Activated CD4-positive, alpha-beta T cell treated with anti-CD3 and anti-CD28 coated beads, Interleukin-2, amount 10 ng/mL, durations not matched to agents 7 days and 5 days (primary cell): ENCODE measurements around the gene LIPE. TPM values are rescaled to one million over a fixed set of nuclear protein-coding genes. Genes with fewer than 3 reads are reported as not detected.
A peak's percentile ranks its signal among the peaks of the same experiment; 100 is the strongest.

Experiments used
- CTCF ChIA-PET: fragments of 350-600 bp; sonication (Branson Sonifier 250); formaldehyde crosslinking; loops from one replicate; lab custom pipeline; 2021; ENCODE audit warnings: antibody characterized with exemption; lab: Charles Lee
- POLR2A ChIA-PET: fragments of 350-600 bp; sonication (Branson Sonifier 250); formaldehyde crosslinking; loops from one replicate; lab custom pipeline; 2021; ENCODE audit warnings: antibody characterized with exemption; lab: Charles Lee
- DNase-seq: peaks from one replicate; pipeline ENCODE4 v3.0.0-alpha.2; 2020
- H3K27ac Mint-ChIP-seq: one replicate; pipeline ENCODE4 v1.8.0; 2021; ENCODE audit warnings: mild to moderate bottlenecking, moderate library complexity, mixed read lengths
- H3K27me3 Mint-ChIP-seq: one replicate; pipeline ENCODE4 v1.8.0; 2021; ENCODE audit warnings: mixed read lengths
- H3K36me3 Mint-ChIP-seq: one replicate; pipeline ENCODE4 v1.8.0; 2021; ENCODE audit warnings: low read depth, mixed read lengths
- H3K4me1 Mint-ChIP-seq: one replicate; pipeline ENCODE4 v1.8.0; 2021; ENCODE audit warnings: mixed read lengths
- H3K4me3 Mint-ChIP-seq: one replicate; pipeline ENCODE4 v1.8.0; 2021; ENCODE audit warnings: mild to moderate bottlenecking, moderate library complexity, mixed read lengths
- H3K9me3 Mint-ChIP-seq: one replicate; pipeline ENCODE4 v1.8.0; 2021; ENCODE audit warnings: mixed read lengths
- total RNA-seq, 2 experiments: library from RNA; stranded (reverse); gene quantifications; one replicate each; pipeline ENCODE4 v1.2.3, GENCODE V29; 2021

Gene LIPE
- total RNA-seq, 2 experiments from 2014 or later, result 27.7 to 29.5 TPM

DNA sequence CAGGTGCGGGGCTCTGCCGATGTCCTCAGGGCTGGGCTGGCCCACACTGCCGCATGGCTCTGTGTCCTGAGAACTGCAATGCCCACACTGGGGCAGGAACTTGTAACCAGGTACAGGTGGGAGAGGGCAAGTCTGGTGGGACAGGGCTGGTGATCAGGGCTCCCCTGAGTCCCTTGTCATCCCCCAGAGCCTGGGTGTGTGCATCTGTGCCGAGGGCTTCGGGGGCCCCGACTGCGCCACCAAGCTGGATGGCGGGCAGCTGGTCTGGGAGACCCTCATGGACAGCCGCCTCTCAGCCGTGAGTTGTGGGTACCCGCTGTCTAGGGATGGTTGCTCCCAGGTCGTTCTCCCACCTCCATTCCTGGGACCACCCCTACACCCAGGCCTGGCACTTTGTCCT lies 71.3 kb downstream of the LIPE start:
- H3K9me3 Mint-ChIP-seq, result no peaks in the 10 kb centered on the region
- no peaks in the 10 kb centered on the region for H3K36me3 Mint-ChIP-seq
- no peak overlapping the region for H3K4me3 Mint-ChIP-seq
- no peak overlapping the region for H3K27ac Mint-ChIP-seq
- ChIA-PET CTCF (no interaction called here), POLR2A (no interaction called here)
- no peak for DNase-seq
- no peaks in the 10 kb centered on the region for H3K27me3 Mint-ChIP-seq
- H3K4me1 Mint-ChIP-seq, result no peaks in the 10 kb centered on the region

DNA sequence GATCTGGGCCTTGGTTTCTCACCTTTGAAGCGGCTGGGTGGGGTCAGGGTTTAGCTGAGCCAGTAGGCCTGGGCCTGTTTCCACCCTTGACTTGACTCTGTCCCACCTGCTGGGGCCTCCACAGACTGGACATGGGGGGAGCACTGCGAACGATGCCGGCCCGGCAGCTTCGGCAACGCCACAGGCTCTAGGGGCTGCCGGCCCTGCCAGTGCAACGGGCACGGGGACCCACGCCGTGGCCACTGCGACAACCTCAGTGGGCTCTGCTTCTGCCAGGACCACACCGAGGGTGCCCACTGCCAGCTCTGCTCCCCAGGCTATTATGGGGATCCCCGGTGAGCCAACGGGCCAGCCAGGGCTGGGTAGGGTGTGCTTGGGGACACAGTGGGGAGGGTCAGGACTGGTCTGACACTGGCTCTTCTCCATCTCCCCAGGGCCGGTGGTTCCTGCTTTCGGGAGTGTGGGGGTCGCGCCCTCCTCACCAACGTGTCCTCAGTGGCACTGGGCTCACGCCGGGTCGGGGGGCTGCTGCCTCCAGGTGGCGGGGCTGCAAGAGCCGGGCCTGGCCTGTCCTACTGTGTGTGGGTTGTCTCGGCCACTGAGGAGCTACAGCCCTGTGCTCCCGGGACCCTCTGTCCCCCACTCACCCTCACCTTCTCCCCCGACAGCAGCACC lies 73.7 kb downstream of the LIPE start:
- Mint-ChIP-seq H3K4me1 (no peaks in the 10 kb centered on the region), H3K4me3 (no peak overlapping the region), H3K27me3 (no peaks in the 10 kb centered on the region), H3K36me3 (no peaks in the 10 kb centered on the region), H3K27ac (no peak overlapping the region), H3K9me3 (no peaks in the 10 kb centered on the region)
- ChIA-PET POLR2A (no interaction called here), CTCF (interaction anchor here (1.2 kb wide), 1 partner anchor 30 kb away, joined by 4 read pairs; no protein-coding TSS in a partner anchor)
- no peak for DNase-seq

DNA sequence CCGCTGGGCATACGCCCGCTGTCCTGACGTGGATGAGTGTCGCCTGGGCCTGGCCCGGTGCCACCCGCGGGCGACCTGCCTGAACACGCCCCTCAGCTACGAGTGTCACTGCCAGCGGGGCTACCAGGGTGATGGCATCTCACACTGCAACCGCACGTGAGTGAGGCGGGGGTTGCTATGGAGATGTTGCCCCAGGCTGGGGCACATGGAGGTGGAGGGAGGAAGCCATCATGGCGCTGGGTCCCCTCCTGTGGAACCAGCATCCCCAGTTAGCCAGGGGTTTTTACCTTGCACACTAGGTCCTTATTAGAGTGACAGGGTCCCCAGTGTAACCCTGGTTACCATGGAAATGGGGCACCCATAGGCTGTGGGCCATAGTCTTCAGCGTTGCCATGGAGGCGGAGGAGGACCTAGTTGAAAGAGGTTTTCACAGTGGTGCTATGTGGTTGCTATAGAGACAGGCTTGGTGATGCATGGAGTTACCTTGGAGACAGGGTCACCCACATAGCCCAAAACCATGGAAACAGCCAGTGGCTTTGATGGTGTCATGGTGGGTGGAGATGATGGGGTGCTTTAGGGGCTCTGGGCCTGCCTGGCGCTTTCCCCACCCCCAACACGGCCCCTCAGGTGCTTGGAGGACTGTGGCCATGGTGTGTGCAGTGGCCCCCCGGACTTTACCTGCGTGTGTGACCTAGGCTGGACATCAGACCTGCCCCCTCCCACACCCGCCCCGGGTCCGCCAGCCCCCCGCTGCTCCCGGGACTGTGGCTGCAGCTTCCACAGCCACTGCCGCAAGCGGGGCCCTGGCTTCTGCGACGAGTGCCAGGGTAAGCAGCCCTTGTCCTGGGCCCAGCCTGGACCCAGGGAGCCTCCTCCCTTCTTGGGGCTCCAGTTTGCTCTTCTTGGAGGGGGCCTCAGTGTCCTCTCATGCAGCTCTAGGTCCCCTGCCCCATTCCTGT lies 74.6 kb downstream of the LIPE start:
- no peaks in the 10 kb centered on the region for H3K9me3 Mint-ChIP-seq
- peak; percentile 22 for DNase-seq
- no peak overlapping the region for H3K4me3 Mint-ChIP-seq
- H3K4me1 Mint-ChIP-seq, result no peaks in the 10 kb centered on the region
- H3K27ac Mint-ChIP-seq, result no peak overlapping the region
- H3K27me3 Mint-ChIP-seq, result no peaks in the 10 kb centered on the region
- ChIA-PET POLR2A (no interaction called here), CTCF (no interaction called here)
- no peaks in the 10 kb centered on the region for H3K36me3 Mint-ChIP-seq

Other genes starting within 250 kb of the LIPE start
- gene DEDD2, start 209.7 kb downstream of the LIPE start, total RNA-seq, result 10 to 100 TPM; 37.2 to 42.4 TPM
- 10 to 100 TPM; 18.0 to 18.5 TPM for gene ZNF526, start 207.1 kb downstream of the LIPE start, total RNA-seq
- gene GSK3A, start 184.8 kb downstream of the LIPE start, total RNA-seq, result 10 to 100 TPM; 42.7 to 53.4 TPM
- 10 to 100 TPM; 56.5 to 57.9 TPM for gene ERF, start 172.3 kb downstream of the LIPE start, total RNA-seq
- gene CIC, start 158.1 kb downstream of the LIPE start, total RNA-seq, result 10 to 100 TPM; 69.3 to 81.0 TPM
- gene PRR19, start 125.3 kb downstream of the LIPE start, total RNA-seq, result under 1 TPM; 0.54 to 0.62 TPM
- 10 to 100 TPM; 43.5 to 46.6 TPM for gene PAFAH1B3, start 124.8 kb downstream of the LIPE start, total RNA-seq
- gene TMEM145, start 114.1 kb downstream of the LIPE start, total RNA-seq, result not detected
- 1 to 10 TPM; 3.3 to 3.7 TPM for gene MEGF8, start 101.8 kb downstream of the LIPE start, total RNA-seq
- not detected for gene CNFN, start 37.1 kb downstream of the LIPE start, total RNA-seq
- not detected for gene CXCL17, start 15.6 kb upstream of the LIPE start, total RNA-seq
- gene CEACAM1, start 101.1 kb upstream of the LIPE start, total RNA-seq, result 10 to 100 TPM; 21.0 to 22.2 TPM
- not detected for gene CEACAM8, start 167.5 kb upstream of the LIPE start, total RNA-seq